Astrocyte of the hippocampus (primary cell): ENCODE measurements around the gene SORT1.

Source experiments
- DNase-seq: peaks from one replicate; pipeline ENCODE4 v3.0.0; 2011; ENCODE audit warnings: low read depth, low spot score

The SORT1 gene

GRCh38 chr1:109262231-109263055, 135.3 kb downstream of the SORT1 start:
- DNase-seq: no peak

GRCh38 chr1:109261578-109261977, 136.1 kb downstream of the SORT1 start:
- DNase-seq: no peak

- DNase-seq: no peak
These were observed 136.7 kb downstream of the SORT1 start for GRCh38 chr1:109261006-109261405.

GRCh38 chr1:109259674-109260557, 137.8 kb downstream of the SORT1 start:
- no peak for DNase-seq
